NCI-H446 treated with DMSO at 0.1 percent for 48 hours (cell line): ENCODE measurements around the gene CSNK1E.

ENCODE experiments used
- DNase-seq: peaks from one replicate; lab custom pipeline; 2025; lab: John Stamatoyannopoulos, UW

The CSNK1E gene

GRCh38 chr22:38273135-38273826 lies 44.0 kb downstream of the CSNK1E start:
- DNase-seq, result no peak

GRCh38 chr22:38272373-38273134 lies 44.7 kb downstream of the CSNK1E start, which contains the start of gene TMEM184B:
Gene TMEM184B, minus strand, starts transcription at chr22:38273010. Its CDS starts 25,049 bp downstream, at chr22:38247961.
- DNase-seq, result no peak

- no peak for DNase-seq
Measured at GRCh38 chr22:38271927-38272372, 45.3 kb downstream of the CSNK1E start.

GRCh38 chr22:38271101-38271500 lies 46.1 kb downstream of the CSNK1E start:
- no peak for DNase-seq

- DNase-seq, result no peak
Measured at GRCh38 chr22:38270091-38270992, 46.9 kb downstream of the CSNK1E start.

- DNase-seq, result no peak
Measured at GRCh38 chr22:38269466-38269865, 47.8 kb downstream of the CSNK1E start.

DNA sequence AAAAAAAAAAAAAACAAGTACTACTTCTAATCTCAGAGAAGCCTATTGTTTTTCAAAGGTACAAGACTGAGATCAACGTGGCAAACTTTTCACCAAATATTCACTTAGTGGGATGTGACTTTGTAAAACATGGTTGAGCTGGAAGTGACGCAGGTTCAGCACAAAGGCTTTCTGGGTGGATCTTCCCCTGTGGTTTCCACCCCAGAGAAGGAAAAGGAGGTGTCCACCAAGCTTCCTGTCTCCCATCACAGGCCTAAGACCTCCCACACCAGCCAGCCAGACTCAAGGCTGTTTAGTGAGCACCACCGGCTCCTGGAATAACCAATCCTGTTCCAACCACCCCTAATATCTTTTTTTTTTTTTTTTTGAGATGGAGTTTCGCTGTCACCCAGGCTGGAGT lies 50.1 kb downstream of the CSNK1E start:
- no peak for DNase-seq

DNA sequence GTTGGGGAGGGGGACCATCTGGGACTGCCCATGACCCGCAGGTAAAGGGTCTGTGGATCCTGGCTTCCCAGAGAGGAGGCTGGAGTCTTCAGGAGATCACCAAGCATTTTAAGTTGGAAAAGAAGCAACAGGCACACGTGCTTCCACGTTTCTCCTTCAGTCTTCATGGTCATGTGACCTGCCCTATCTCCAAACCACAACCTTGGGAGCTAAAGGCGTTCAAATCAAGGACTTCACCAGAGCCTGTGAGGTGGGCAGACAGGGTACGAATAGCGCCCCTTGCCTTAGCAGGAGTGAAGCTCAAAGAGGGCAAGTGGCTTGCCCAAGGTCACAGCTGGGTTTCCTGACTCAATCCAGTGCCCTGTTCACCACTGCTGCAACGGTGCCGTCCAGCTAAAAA lies 51.1 kb downstream of the CSNK1E start:
- no peak for DNase-seq

DNA sequence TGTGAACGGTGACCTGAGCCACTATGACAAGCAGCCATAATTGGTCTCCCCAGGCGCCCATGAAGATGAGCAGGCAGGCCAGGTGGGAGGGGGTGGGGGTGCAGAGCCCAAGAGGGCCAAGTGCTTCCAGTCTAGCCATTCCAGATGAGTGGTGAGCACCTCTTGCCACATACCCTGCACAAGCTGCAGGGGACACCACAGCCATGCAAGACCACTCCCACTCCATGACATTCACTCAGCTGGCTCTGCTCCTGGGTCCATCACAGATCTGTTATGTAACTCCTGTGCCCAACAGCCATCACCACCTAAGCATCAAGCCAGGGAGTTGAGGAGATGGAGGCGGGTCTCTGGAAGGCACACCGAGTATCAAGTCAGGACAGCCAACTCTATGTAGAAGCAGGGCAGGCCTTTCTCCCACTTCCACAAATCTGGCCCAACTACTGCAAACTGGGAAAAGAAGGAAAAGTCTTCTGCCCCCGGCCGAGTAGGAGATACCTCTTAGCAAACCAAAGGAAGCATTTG lies 52.9 kb downstream of the CSNK1E start:
- DNase-seq, result no peak

- no peak for DNase-seq
Measured at GRCh38 chr22:38262051-38262795, 55.0 kb downstream of the CSNK1E start.

DNA sequence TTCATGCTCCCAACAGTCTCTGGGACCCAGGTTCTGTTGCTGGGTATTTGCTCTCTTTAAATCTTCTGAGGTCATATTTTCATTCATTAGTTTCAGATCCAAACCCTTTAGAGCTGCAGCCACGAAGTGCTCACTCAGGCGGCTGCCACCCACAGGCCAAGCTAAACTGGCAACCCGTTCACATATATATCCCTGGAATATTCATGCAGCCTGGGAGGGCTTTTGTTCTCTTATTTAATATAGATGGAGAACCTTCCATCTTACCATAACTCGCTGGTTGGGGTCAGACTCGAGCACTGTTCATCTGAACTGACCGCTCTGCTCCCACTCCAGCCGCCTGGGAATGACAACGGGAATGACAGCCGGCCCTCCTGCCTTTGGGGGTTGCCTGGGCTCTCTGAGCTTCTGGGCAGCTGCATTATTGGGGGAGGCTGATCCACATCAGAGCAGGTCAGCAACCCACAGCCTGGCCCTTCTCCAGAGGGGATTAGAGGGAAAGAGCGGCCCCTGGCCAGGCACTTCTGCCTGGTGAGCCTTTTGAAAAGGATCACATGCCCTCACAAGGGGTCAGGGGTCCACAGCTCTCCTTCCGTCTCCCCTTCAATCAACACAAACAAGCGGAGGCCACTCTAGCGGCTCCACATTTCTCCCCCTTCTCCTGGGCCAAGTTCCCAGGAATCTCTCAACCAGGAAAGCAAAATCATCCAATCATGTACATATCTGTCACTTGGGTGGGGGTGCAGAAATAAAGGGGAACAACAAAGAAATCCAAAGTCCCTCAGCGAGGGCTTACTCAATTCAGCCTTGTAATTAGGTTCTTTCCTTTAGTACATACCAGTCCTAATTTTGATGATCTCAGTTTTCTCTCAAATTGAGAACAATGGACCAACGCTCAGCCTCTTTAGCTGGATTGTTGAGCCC lies 56.2 kb downstream of the CSNK1E start:
- DNase-seq, result no peak

- no peak for DNase-seq
Measured at GRCh38 chr22:38259370-38259769, 57.9 kb downstream of the CSNK1E start.

DNA sequence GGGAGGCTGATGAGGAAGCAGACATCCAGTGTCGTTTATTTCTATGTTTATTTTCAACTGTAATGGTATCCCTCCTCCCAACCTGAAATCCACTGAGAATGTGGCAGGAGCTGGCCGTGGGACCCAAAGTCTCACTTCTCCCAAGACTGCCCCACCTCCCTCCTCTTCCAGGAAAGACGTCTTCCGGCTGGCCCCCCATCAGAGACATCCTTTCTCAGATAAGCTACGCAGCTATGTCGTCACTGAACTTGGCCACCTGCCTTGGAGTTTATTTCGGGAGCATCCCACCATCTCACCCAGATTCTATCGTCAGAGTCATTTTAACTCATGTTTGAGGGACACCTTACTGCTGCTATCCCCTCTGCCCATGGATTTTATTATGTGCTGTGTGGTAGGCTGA lies 58.3 kb downstream of the CSNK1E start:
- no peak for DNase-seq

- no peak for DNase-seq
Measured at GRCh38 chr22:38257650-38258250, 59.5 kb downstream of the CSNK1E start.

- no peak for DNase-seq
Measured at GRCh38 chr22:38257181-38257580, 60.1 kb downstream of the CSNK1E start.

DNA sequence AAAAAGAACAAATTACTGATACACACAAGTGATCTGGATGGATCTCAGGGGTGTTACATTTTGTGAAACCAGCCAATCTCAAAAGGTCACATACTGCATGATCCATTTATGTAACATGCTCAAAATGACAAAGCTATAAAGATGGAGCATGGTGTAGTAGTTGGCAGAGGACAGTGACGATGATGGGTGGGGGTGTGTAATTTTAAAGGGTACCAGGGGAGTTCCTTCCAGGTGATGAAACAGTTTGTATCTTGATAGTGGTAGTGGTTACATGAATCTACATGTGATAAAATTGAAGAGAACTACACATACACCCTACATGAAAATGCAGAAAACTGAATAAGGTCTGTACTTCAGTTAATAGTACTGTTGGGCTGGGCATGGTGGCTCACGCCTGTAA lies 61.5 kb downstream of the CSNK1E start:
- no peak for DNase-seq

GRCh38 chr22:38251341-38251692 lies 65.9 kb downstream of the CSNK1E start:
- DNase-seq, result no peak

DNA sequence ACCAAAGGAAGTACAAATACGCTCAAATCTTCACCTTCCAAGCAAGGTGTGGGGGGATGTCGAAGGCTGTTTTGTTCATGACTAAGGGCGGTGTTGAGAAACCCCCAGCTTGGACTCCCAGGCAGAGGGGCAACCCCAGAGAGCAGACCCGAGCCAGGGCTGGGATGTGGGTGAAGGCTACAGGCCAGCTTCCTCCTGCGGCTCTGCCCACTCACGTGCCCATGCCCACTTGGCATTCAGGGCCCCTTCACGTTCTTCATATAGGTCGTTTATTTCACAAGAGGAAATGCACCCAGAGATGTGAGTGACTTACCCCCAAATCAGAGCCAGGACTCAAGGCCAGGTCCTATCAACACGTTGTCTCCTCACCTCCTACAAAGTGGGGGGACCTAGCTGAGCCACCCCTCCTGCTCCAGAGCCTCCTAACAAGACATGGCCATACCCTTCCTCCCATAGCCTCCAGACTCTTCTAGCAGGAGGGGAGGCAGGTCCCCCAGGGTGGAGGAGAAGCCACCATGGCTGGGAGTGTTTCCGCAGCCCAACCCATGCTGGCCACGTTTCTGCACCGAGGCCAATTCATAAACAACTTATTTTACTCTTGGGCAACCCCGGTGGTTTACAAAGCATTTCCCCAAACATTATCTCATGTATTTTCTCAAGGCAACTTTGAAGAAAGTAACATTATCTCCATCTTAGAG lies 66.4 kb downstream of the CSNK1E start:
- no peak for DNase-seq
